NCI-H460 (cell line): ENCODE measurements around the gene CCL2. TPM values are rescaled to one million over a fixed set of nuclear protein-coding genes. Genes with fewer than 3 reads are reported as not detected.
"Not testable (repeated sequence)": the region's sequence is repeated elsewhere in the genome, so short reads cannot be mapped to it uniquely, and the experiment has no call there.

Experiments
- DNase-seq: peaks from one replicate; pipeline ENCODE4 v3.0.0-alpha.2; 2016; ENCODE audit warnings: low read depth; ENCODE audit errors: extremely low read depth
- polyA plus RNA-seq: library from polyadenylated mRNA; depleted of rRNA; stranded (reverse); fragments of >200 nt; gene quantifications from 2 replicates; pipeline ENCODE4 v1.2.3, GENCODE V29; 2014; cell fraction: nucleus; rRNA removed
- total RNA-seq: library from RNA; depleted of rRNA; stranded (reverse); fragments of >200 nt; shearing (Covaris generic); gene quantifications from 2 replicates; pipeline ENCODE4 v1.2.3, GENCODE V29; 2014; rRNA removed

CCL2 gene
- not detected in 2 replicates for total RNA-seq
- not detected in 2 replicates for polyA plus RNA-seq

- DNase-seq: no peak
Observed at GRCh38 chr17:34254651-34255380, at the start of gene CCL2. TSS of gene CCL2 (plus strand) at chr17:34255285. CDS start at chr17:34255350, 65 bp downstream.

GRCh38 chr17:34205401-34205800, 49.7 kb upstream of the CCL2 start:
- no peak for DNase-seq

- no peak for DNase-seq
Observed at GRCh38 chr17:34206569-34206968, 48.5 kb upstream of the CCL2 start.

- DNase-seq: no peak
Observed at GRCh38 chr17:34207572-34207971, 47.5 kb upstream of the CCL2 start.

GRCh38 chr17:34218748-34219147, 36.3 kb upstream of the CCL2 start:
- no peak for DNase-seq

GRCh38 chr17:34219405-34219804, 35.7 kb upstream of the CCL2 start:
- no peak for DNase-seq

- DNase-seq: no peak
Observed at GRCh38 chr17:34220045-34220751, 34.9 kb upstream of the CCL2 start.

DNA sequence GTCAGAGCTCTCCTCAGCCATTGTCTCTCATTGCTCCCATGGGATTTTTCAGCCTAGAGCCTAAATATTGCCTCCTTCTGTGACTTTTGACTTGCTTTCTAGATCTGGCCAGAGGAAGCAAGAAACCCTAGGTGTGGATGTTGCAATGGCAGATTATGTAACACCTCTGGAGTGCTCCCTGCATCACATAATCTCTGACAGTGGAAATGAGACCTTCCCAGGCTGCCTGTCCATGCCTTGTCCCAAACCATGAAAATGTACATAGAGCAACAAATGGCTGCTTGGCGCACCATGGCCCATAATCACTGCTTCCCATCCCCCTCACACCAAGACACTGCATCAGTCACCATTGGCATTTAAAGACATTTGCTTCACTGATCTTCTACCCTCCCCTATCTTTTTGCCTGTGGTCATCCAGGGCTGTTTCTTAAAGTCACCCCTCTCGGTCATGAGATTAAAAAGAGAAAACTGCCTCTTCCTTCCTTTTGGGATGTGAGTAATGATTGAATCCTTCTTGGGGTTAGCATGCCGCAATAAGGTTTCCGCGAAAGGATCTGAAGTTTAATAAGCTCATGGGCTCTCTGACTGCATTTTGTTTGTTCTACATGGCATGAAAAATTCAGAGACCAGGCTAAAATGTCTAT, 34.2 kb upstream of the CCL2 start:
- no peak for DNase-seq

DNA sequence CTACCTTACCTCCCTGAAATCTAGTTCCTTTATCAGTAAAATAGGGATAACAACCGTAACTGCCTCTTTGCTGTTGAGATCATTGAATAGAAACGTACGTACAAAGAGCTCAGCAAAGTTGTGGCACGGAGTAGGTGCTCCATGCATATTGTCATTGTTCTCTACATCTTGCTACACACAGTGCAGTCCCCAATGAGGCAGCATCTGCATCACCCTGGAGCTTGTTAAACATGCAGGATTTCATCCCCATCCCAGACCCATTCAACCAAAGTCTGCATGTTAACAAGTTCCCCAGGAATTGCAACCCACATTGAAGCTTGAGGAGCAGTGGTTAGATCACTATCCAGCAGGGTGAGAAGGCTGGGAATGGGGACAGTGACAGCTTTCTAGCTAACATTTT, 33.7 kb upstream of the CCL2 start:
- DNase-seq: no peak

DNA sequence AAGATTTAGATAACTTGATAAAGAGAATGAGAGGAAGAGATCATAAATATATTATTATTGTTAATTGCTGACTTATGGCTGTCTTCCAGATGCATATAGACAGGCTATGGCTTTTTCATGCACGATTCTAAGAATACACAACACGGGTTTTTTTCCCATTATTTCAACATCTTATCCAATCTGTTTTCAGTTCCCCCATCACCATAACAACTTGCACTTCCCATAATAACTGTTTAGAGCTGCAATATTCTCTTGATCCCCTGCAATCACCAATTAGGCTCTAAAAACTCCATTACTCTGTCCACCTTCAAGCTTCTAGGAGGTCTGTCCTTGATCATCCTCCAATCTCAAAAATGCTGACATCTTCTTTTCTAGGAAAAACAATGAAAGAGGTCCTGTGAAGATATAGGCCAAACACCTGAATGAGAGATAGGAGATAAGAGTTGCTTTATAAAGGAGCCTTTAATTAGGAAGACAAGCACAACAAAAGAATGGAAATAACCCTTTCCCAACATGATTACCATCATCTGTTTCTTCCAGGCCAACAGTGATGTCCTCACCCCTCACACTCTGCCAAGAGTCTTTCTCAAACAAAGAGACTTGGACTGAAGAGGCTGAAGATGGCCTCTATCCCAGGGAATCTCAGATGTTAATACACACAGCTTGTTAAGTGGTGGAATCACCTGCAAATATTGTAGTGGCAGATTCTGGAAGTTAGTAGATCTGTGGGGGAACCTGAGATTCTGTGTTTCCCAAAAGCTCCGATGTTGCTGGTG, 32.2 kb upstream of the CCL2 start:
- no peak for DNase-seq

DNA sequence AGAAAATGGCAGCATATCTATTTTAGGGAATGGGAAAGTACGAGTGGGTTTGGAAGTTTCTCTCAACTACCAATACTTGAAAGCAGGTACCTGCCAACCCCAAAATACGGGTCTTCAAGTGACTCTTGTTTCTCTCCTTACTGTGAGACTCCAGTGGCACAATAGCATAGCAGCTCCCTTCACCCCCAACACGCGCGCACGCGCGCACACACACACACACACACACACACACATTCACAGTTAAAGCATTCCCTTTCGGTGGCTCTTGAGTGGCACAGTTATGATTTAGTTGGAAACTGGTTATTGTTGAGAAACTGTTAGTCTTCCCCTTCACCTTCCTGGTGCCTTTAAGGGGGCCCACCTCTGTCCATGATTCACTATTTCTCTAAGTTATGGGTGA, 30.0 kb upstream of the CCL2 start:
- DNase-seq: no peak

DNA sequence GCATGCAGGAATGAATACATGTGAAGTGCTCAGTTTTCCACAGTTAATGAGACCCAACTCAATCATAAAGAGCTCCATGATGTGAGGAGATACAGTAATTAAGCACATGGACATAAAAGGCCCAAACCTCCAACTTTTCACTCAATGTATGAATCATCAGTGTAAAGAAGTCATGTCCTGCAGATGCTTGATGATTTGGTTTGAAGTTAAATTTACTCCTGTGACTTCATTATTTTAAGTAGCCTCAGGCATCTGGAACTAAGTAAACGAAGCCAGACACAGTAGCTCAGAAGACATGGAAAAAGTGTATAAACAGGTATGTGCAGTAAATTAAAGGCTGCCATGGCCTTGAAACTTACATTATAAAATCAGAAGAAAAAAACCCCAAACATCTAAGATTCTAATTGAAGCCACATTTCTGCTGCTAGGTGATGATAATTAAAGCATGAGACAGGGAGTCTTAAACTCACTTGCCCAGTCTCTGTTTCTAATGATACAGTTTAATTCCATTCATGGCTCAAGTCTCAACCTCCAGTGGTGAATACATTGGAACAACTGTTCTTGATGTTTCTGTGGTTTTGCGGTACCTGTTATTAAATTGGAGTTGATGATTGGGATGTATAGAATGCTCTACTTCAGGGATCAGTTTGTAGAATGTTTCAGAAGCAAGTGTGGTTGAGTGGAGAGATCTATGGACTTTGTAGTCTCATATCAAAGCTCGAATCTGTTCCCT, 28.9 kb upstream of the CCL2 start:
- no peak for DNase-seq

DNA sequence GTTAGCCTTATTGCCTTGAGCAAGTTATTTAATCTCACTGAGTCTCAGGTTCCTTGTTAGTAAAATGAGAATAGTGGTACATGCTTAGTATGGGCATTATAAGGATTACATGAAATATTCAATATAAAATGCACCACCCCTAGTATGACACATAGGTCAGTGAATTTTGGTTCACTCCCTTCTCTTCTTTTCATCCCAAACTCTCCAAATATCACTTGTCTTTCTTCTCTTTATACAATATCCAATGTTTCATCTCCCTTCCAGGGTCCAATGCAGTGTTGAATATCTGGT, 28.4 kb upstream of the CCL2 start:
- no peak for DNase-seq

GRCh38 chr17:34227293-34227692, 27.8 kb upstream of the CCL2 start:
- not testable (repeated sequence) for DNase-seq

GRCh38 chr17:34227707-34228106, 27.4 kb upstream of the CCL2 start:
- no peak for DNase-seq

DNA sequence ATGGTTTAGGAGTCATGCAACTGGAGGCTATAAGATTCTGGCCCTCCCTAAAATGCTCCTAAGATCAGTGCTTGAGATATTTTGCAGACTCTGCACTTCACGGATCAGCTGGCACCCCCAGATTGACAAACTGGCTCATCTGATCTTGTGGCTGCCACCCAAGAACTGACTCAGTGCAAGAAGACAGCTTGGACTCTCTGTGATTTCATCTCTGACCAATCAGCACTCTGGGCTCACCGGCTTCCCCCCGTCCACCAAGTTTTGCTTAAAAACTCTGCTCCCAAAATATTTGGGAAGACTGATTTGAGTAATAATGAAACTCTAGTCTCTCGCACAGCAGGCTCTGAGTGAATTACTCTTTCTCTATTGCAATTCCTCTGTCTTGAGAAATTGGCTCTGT, 26.3 kb upstream of the CCL2 start:
- no peak for DNase-seq

- no peak for DNase-seq
Observed at GRCh38 chr17:34230342-34230741, 24.7 kb upstream of the CCL2 start.

DNA sequence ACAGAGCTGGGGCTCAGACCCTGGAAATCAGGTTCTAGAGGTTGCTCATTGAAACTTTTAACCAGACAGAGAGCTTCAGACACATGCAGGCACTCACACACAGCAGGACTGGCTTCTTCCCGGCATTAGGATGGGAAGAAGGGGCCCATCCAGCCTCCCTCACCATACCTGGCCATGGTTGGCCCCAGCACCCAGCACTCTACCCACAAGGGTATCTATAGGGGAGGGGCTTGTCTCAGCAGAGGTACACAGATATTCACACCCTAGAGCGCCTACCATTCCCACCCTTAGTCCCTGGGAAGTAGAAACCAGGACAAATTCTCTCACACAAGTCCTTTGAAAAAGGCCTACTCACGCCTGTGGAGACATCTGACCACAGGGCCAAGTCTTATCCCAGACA, 20.5 kb upstream of the CCL2 start:
- DNase-seq: no peak

DNA sequence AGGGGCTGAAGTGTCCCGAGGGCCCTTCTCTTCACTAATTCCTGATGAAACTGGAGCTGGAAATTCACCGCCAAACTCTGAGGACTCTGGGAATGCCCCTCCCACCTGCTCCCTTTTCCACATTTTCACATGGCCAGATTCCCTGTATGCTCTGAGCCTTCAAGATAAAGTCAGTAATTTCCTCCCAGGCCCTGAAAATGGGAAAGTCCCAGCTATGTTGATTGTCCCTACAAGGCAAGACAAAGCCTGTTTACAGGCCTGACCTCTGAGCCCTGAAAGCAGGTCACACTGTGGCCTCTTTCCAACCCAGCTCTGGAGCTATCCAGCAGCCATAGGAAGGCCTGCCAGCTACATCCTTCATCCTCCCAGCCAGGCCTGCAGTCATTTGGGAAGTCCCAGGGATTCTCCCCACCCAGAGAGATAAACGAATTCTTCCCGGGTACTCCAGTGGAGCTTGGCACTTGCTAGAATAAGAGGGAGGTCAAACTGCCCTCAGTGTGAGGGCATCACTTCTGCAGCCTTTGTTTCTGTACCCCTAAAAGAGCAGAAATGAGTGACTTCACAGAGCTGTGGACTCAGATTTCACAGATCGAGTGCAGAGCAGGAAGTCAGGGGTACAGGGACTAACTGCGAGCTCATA, 19.6 kb upstream of the CCL2 start:
- DNase-seq: no peak

- DNase-seq: no peak
Observed at GRCh38 chr17:34236281-34236892, 18.7 kb upstream of the CCL2 start.
